ENCODE measurements around the gene NOL8. TPM values are rescaled to one million over a fixed set of nuclear protein-coding genes. Genes with fewer than 3 reads are reported as not detected.

Gene NOL8
- total RNA-seq, 5 donors from 2014 or later (not counting 1 experiment from before 2014, with no cell fraction given), result 51.4 to 83.2 (median 73.9) TPM

DNA sequence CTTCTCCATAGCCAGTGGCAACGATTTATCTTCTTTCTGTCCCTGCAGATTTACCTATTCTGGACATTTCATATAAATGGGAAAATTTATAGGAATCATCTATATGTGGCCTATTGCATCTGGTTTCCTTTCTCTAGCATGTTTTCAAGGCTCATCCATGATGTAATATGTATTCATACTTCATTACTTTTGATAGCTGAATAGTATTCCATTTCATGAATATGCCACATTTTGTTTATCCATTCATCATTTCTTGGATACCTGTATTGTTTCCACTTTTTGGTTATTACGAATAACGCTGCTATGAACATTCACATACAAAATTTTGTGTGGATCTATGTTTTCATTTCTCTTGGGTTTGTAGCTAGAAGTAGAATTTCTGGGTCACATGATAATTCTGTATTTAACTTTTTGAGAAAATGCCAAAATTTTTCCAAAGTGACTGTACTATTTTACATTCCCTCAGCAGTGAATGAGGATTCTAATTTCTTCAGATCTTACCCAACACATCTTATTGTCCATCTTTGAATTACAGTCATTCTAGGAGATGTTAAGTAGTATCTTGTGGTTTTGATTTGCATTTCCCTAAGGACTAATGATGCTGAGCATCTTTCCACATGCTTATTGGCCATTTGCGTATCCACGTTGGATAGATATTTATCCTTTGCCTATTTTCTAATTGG, 35.3 kb downstream of the NOL8 start:
- H3K4me1 Mint-ChIP-seq, result peaks cover 49 to 59% (median 51%) of the 10 kb centered on the region in 3 donors
- no CpG with 5 or more reads among the region's 5 CpGs for WGBS (ENCODE audit: insufficient coverage)
- ChIA-PET CTCF (no interaction called here), POLR2A (interaction anchor here in 1 of 2 donors (1.0 kb wide), 1 partner anchor 11 kb away, joined by 4 read pairs; no protein-coding TSS in a partner anchor)
- no peak overlapping the region for H3K27ac Mint-ChIP-seq
- ATAC-seq (replicated peaks in 1 of 4), result no peak
- Histone ChIP-seq H3K4me3 (ENCODE audit: control insufficient read depth in 1 of 2, extremely low read depth in 1 of 2, low read length in 1 of 2) (no peak overlapping the region), H3K27me3 (replicated peaks in 1 of 2; ENCODE audit: control insufficient read depth in 2 of 2, extremely low read depth in 1 of 2, insufficient read depth in 2 of 2, low read length in 1 of 2) (no peaks in the 10 kb centered on the region), H3K36me3 (ENCODE audit: control insufficient read depth in 2 of 2, extremely low read depth in 1 of 2, insufficient read depth in 1 of 2, low read length in 1 of 2) (peaks cover 8 to 30% of the 10 kb centered on the region in 2 donors), H3K27ac (ENCODE audit: low read length) (no peak overlapping the region), H3K4me1 (ENCODE audit: control insufficient read depth in 1 of 2, extremely low read depth in 1 of 2, insufficient read depth in 2 of 2, low read length in 2 of 2) (peaks cover 20 to 22% of the 10 kb centered on the region in 2 experiments), H3K9me3 (no peaks in the 10 kb centered on the region)
- H3K27me3 Mint-ChIP-seq, result no peaks in the 10 kb centered on the region
- no peaks in the 10 kb centered on the region for H3K9me3 Mint-ChIP-seq
- peaks cover 42% of the 10 kb centered on the region for H3K36me3 Mint-ChIP-seq
- DNase-seq, result no peak
- no peak overlapping the region for H3K4me3 Mint-ChIP-seq

DNA sequence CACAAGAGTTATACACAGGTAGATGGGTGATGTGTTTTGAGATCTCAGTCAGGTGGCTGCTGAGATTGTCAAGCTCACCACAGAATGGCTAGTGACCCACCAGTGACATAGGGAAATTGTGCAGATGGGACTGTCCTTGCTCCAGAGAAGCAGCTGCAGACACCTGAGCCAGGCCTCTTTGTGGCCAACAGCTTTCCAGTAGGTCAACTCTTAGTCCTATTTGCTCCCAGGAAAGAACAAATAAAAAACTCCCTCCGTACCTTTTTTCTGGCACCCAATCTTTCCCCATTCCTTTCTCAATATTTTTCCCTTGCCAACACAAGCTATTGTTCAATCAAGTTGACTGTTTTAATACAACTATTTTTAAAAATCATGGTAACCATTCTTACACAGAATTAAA, 45.8 kb downstream of the NOL8 start:
- no peak for ATAC-seq (replicated peaks in 1 of 4)
- ChIA-PET POLR2A (no interaction called here), CTCF (no interaction called here)
- no peaks in the 10 kb centered on the region for H3K27me3 Mint-ChIP-seq
- no peak overlapping the region for H3K4me3 Mint-ChIP-seq
- DNase-seq, result no peak
- no peaks in the 10 kb centered on the region for H3K9me3 Mint-ChIP-seq
- Histone ChIP-seq H3K9me3 (no peaks in the 10 kb centered on the region), H3K27me3 (replicated peaks in 1 of 2; ENCODE audit: control insufficient read depth in 2 of 2, extremely low read depth in 1 of 2, insufficient read depth in 2 of 2, low read length in 1 of 2) (no peaks in the 10 kb centered on the region), H3K36me3 (ENCODE audit: control insufficient read depth in 2 of 2, extremely low read depth in 1 of 2, insufficient read depth in 1 of 2, low read length in 1 of 2) (peaks cover 2 to 85% of the 10 kb centered on the region in 2 donors), H3K4me3 (ENCODE audit: control insufficient read depth in 1 of 2, extremely low read depth in 1 of 2, low read length in 1 of 2) (no peak overlapping the region), H3K4me1 (ENCODE audit: control insufficient read depth in 1 of 2, extremely low read depth in 1 of 2, insufficient read depth in 2 of 2, low read length in 2 of 2) (peaks cover 10 to 16% of the 10 kb centered on the region in 2 experiments), H3K27ac (ENCODE audit: low read length) (no peak overlapping the region)
- no peak overlapping the region for H3K27ac Mint-ChIP-seq
- H3K36me3 Mint-ChIP-seq, result peaks cover 56% of the 10 kb centered on the region
- peaks cover 24 to 35% (median 30%) of the 10 kb centered on the region in 3 donors for H3K4me1 Mint-ChIP-seq
- WGBS (ENCODE audit: insufficient coverage), result no CpG with 5 or more reads among the region's 1 CpG

DNA sequence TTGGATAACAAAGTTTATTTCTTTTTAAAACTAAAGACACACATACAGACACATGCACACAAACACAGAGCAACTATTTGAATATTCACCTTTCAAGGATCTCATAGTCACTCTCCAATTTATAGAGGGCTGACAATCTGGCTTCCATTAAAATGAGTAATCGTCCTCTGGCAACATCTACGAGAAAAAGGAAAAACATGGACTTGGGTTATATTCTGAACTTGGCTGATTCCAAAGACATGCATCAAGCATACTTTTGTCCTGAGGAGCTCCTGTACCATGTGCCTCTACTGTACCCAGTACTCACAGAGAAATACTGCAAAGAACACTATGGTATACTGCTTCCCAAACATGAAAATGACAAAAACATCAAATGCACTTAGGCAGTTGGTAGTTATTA, 47.0 kb downstream of the NOL8 start:
- Mint-ChIP-seq H3K9me3 (no peaks in the 10 kb centered on the region), H3K27me3 (no peaks in the 10 kb centered on the region), H3K4me1 (peaks cover 24 to 35% (median 30%) of the 10 kb centered on the region in 3 donors), H3K4me3 (no peak overlapping the region), H3K27ac (no peak overlapping the region), H3K36me3 (peaks cover 67% of the 10 kb centered on the region)
- WGBS (ENCODE audit: insufficient coverage), result 100% methylated on average over 2 of the region's 2 CpGs
- no peak overlapping the region for H3K4me3 ChIP-seq (ENCODE audit: control insufficient read depth in 1 of 2, extremely low read depth in 1 of 2, low read length in 1 of 2)
- H3K27me3 ChIP-seq (replicated peaks in 1 of 2; ENCODE audit: control insufficient read depth in 2 of 2, extremely low read depth in 1 of 2, insufficient read depth in 2 of 2, low read length in 1 of 2), result no peaks in the 10 kb centered on the region
- POLR2A ChIA-PET, result interaction anchor here in 1 of 2 donors (0.7 kb wide), 1 partner anchor 52 kb away, joined by 3 read pairs; no protein-coding TSS in a partner anchor
- peaks cover 10 to 16% of the 10 kb centered on the region in 2 experiments for H3K4me1 ChIP-seq (ENCODE audit: control insufficient read depth in 1 of 2, extremely low read depth in 1 of 2, insufficient read depth in 2 of 2, low read length in 2 of 2)
- DNase-seq (no peak), ATAC-seq (replicated peaks in 1 of 4) (no peak)
- no peak overlapping the region for H3K27ac ChIP-seq (ENCODE audit: low read length)
- peaks cover 2 to 91% of the 10 kb centered on the region in 2 donors for H3K36me3 ChIP-seq (ENCODE audit: control insufficient read depth in 2 of 2, extremely low read depth in 1 of 2, insufficient read depth in 1 of 2, low read length in 1 of 2)
- CTCF ChIA-PET, result interaction anchor here in 1 of 2 donors (0.5 to 1.4 kb wide), 2 partner anchors 513 to 1079 kb away, joined by 3 read pairs; no protein-coding TSS in a partner anchor
- no peaks in the 10 kb centered on the region for H3K9me3 ChIP-seq

DNA sequence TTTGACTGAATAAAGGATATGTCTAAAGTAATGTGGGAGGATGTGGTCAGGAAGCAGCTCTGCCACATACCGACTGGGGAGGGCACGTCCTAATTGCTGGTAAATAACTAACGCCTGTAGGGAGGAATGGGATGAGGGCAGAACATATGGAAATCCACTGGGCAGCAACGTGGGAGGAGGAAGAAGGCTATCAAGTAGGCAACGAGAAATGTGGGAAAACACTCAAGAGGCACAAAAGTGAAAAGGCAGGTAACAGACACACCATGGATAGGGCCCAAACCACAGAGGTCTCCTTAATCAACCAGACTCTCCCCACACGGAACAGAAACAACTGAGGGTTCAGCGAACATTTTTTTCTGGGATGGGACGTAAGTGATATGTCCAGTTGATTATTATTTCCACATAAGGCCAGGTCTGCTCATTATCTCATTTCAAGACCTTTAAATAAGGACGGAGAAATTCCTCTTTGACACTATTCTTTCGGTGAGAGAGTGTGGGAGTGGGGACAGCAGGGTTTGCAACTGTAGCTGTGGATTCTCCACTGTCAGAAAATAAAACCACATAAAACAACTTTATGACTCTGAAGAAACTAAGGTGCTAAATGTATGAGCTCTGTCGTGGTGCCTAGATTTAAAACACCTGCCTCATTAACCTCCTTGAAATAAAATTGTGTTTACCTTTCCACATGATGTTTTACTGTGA, 48.7 kb downstream of the NOL8 start:
- H3K9me3 Mint-ChIP-seq, result no peaks in the 10 kb centered on the region
- no peaks in the 10 kb centered on the region for H3K9me3 ChIP-seq
- no peaks in the 10 kb centered on the region for H3K27me3 ChIP-seq (replicated peaks in 1 of 2; ENCODE audit: control insufficient read depth in 2 of 2, extremely low read depth in 1 of 2, insufficient read depth in 2 of 2, low read length in 1 of 2)
- ATAC-seq (replicated peaks in 1 of 4), result peak in 3 of 4 experiments; percentile 38 to 62 (median 48)
- H3K27me3 Mint-ChIP-seq, result no peaks in the 10 kb centered on the region
- H3K27ac ChIP-seq (ENCODE audit: low read length), result peak overlapping the region; percentile 28
- peaks cover 24 to 35% (median 30%) of the 10 kb centered on the region in 3 donors for H3K4me1 Mint-ChIP-seq
- peak overlapping the region; percentile 73 to 79 for H3K27ac Mint-ChIP-seq
- DNase-seq, result peak in 1 of 35 experiments; percentile 18
- ChIA-PET CTCF (interaction anchor here in 1 of 2 donors (0.7 to 1.4 kb wide), 2 partner anchors 16 to 514 kb away, joined by 3 read pairs; no protein-coding TSS in a partner anchor), POLR2A (no interaction called here)
- peaks cover 10 to 16% of the 10 kb centered on the region in 2 experiments for H3K4me1 ChIP-seq (ENCODE audit: control insufficient read depth in 1 of 2, extremely low read depth in 1 of 2, insufficient read depth in 2 of 2, low read length in 2 of 2)
- H3K4me3 Mint-ChIP-seq, result peak overlapping the region in 2 of 3 donors; percentile 21 to 45
- 0% methylated on average over 3 of the region's 11 CpGs for WGBS (ENCODE audit: insufficient coverage)
- H3K36me3 Mint-ChIP-seq, result peaks cover 70% of the 10 kb centered on the region
- no peak overlapping the region for H3K4me3 ChIP-seq (ENCODE audit: control insufficient read depth in 1 of 2, extremely low read depth in 1 of 2, low read length in 1 of 2)
- peaks cover 4 to 87% of the 10 kb centered on the region in 2 donors for H3K36me3 ChIP-seq (ENCODE audit: control insufficient read depth in 2 of 2, extremely low read depth in 1 of 2, insufficient read depth in 1 of 2, low read length in 1 of 2)

DNA sequence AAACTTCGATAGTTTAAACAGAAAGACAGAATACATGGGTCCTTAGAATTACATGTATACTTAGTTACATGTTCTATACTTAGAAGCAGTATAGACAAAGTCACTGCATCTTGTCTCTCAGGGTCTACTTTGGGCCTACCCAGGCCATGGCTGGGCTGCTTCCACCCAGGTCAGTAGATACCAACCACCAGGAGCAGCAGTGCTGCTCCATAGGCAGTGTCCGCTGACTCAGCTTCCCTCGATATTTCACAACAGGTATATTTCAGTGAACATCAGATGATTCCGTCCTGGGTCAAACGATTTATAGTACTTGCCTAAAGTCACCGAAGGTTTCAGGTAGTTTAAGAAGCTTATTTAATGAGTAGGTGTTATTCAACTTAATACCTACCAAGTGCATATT, 49.6 kb downstream of the NOL8 start:
- no peak for ATAC-seq (replicated peaks in 1 of 4)
- Mint-ChIP-seq H3K4me1 (peaks cover 24 to 35% (median 30%) of the 10 kb centered on the region in 3 donors), H3K4me3 (peak overlapping the region in 1 of 3 donors; percentile 45), H3K36me3 (peaks cover 76% of the 10 kb centered on the region), H3K9me3 (no peaks in the 10 kb centered on the region), H3K27me3 (no peaks in the 10 kb centered on the region), H3K27ac (peak overlapping the region; percentile 73 to 79)
- WGBS (ENCODE audit: insufficient coverage), result 93% methylated on average over 3 of the region's 6 CpGs
- POLR2A ChIA-PET, result no interaction called here
- H3K27me3 ChIP-seq (replicated peaks in 1 of 2; ENCODE audit: control insufficient read depth in 2 of 2, extremely low read depth in 1 of 2, insufficient read depth in 2 of 2, low read length in 1 of 2), result no peaks in the 10 kb centered on the region
- H3K4me1 ChIP-seq (ENCODE audit: control insufficient read depth in 1 of 2, extremely low read depth in 1 of 2, insufficient read depth in 2 of 2, low read length in 2 of 2), result peaks cover 10 to 16% of the 10 kb centered on the region in 2 experiments
- no peak overlapping the region for H3K4me3 ChIP-seq (ENCODE audit: control insufficient read depth in 1 of 2, extremely low read depth in 1 of 2, low read length in 1 of 2)
- no peak for DNase-seq
- peaks cover 5 to 88% of the 10 kb centered on the region in 2 donors for H3K36me3 ChIP-seq (ENCODE audit: control insufficient read depth in 2 of 2, extremely low read depth in 1 of 2, insufficient read depth in 1 of 2, low read length in 1 of 2)
- CTCF ChIA-PET, result interaction anchor here in 1 of 2 donors (0.7 kb wide), 1 partner anchor 346 kb away, joined by 3 read pairs; no protein-coding TSS in a partner anchor
- no peak overlapping the region for H3K27ac ChIP-seq (ENCODE audit: low read length)
- no peaks in the 10 kb centered on the region for H3K9me3 ChIP-seq

DNA sequence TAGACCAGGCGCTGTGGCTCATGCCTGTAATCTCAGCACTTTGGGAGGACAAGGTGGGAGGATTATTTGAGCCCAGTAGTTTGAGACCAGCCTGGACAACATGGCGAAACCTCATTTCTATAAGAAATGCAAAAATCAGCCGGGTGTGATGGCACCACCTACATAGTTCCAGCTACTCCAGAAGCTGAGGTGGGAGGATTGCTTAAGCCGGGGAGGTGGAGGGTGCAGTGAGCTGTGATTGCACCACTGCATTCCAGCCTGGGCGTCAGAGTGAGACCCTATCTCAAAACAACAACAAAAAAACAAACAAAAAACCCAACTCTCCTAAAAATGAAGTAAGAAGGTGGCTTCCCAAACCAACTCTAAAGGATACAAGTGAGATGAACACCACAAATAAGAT, 54.6 kb downstream of the NOL8 start:
- H3K9me3 ChIP-seq, result no peaks in the 10 kb centered on the region
- no peaks in the 10 kb centered on the region for H3K27me3 Mint-ChIP-seq
- no peak overlapping the region for H3K27ac ChIP-seq (ENCODE audit: low read length)
- no peak overlapping the region for H3K4me3 Mint-ChIP-seq
- H3K27me3 ChIP-seq (replicated peaks in 1 of 2; ENCODE audit: control insufficient read depth in 2 of 2, extremely low read depth in 1 of 2, insufficient read depth in 2 of 2, low read length in 1 of 2), result no peaks in the 10 kb centered on the region
- CTCF ChIA-PET, result no interaction called here
- H3K36me3 Mint-ChIP-seq, result peaks cover 70% of the 10 kb centered on the region
- no peaks in the 10 kb centered on the region for H3K9me3 Mint-ChIP-seq
- POLR2A ChIA-PET, result no interaction called here
- WGBS (ENCODE audit: insufficient coverage), result no CpG with 5 or more reads among the region's 5 CpGs
- no peak overlapping the region for H3K27ac Mint-ChIP-seq
- H3K4me3 ChIP-seq (ENCODE audit: control insufficient read depth in 1 of 2, extremely low read depth in 1 of 2, low read length in 1 of 2), result no peak overlapping the region
- no peak for DNase-seq
- peaks cover 8 to 90% of the 10 kb centered on the region in 2 donors for H3K36me3 ChIP-seq (ENCODE audit: control insufficient read depth in 2 of 2, extremely low read depth in 1 of 2, insufficient read depth in 1 of 2, low read length in 1 of 2)
- peaks cover 0 to 4% (median under 1%) of the 10 kb centered on the region in 3 donors for H3K4me1 Mint-ChIP-seq
- ATAC-seq (replicated peaks in 1 of 4), result no peak
- H3K4me1 ChIP-seq (ENCODE audit: control insufficient read depth in 1 of 2, extremely low read depth in 1 of 2, insufficient read depth in 2 of 2, low read length in 2 of 2), result no peaks in the 10 kb centered on the region

Data from T-cell (primary cell).